ENCODE measurements around the gene XK. TPM values are rescaled to one million over a fixed set of nuclear protein-coding genes. Genes with fewer than 3 reads are reported as not detected.
A peak's percentile ranks its signal among the peaks of the same experiment; 100 is the strongest.

Gene XK
- total RNA-seq, 1 donor from 2014 or later: 1.3 TPM

GRCh38 chrX:37651921-37652452, 33.6 kb upstream of the XK start:
- no peaks in the 10 kb centered on the region for H3K79me2 ChIP-seq (ENCODE audit: low read depth)
- no peaks in the 10 kb centered on the region for H3K27me3 ChIP-seq
- H3K9me3 ChIP-seq (ENCODE audit: low read depth): no peaks in the 10 kb centered on the region
- Mint-ChIP-seq H3K4me3 (no peak overlapping the region), H3K27me3 (ENCODE audit: insufficient read depth, low read depth) (no peaks in the 10 kb centered on the region), H3K4me1 (no peaks in the 10 kb centered on the region), H3K9me3 (no peaks in the 10 kb centered on the region), H3K36me3 (no peaks in the 10 kb centered on the region), H3K27ac (no peak overlapping the region)
- no peak overlapping the region for H3K9ac ChIP-seq
- no peak overlapping the region for H3K4me2 ChIP-seq
- no peak for DNase-seq (ENCODE audit: low spot score)
- no peak overlapping the region for H3K27ac ChIP-seq
- H3K4me3 ChIP-seq: no peak overlapping the region
- no peak overlapping the region for H2AFZ ChIP-seq (replicated peaks)
- no peaks in the 10 kb centered on the region for H3F3A ChIP-seq (ENCODE audit: low read depth)
- H3K4me1 ChIP-seq: no peaks in the 10 kb centered on the region
- no peaks in the 10 kb centered on the region for H4K20me1 ChIP-seq (ENCODE audit: low read depth)
- TF ChIP-seq EZH2 (IDR thresholded peaks at IDR 0.05) (no peak), EZH2phosphoT487 (IDR thresholded peaks at IDR 0.05) (no peak), CTCF (IDR thresholded peaks at IDR 0.05) (no peak)
- no peaks in the 10 kb centered on the region for H3K36me3 ChIP-seq

- H3K27ac ChIP-seq: no peak overlapping the region
- no peak overlapping the region for H3K4me3 Mint-ChIP-seq
- no peak overlapping the region for H3K27ac Mint-ChIP-seq
- no peaks in the 10 kb centered on the region for H3K9me3 ChIP-seq (ENCODE audit: low read depth)
- H3K4me1 ChIP-seq: no peaks in the 10 kb centered on the region
- no peaks in the 10 kb centered on the region for H3F3A ChIP-seq (ENCODE audit: low read depth)
- TF ChIP-seq EZH2phosphoT487 (IDR thresholded peaks at IDR 0.05): no peak
- peak overlapping the region; percentile 17 for H2AFZ ChIP-seq (replicated peaks)
- no peak for DNase-seq (ENCODE audit: low spot score)
- no peak overlapping the region for H3K4me2 ChIP-seq
- H3K9ac ChIP-seq: no peak overlapping the region
- H4K20me1 ChIP-seq (ENCODE audit: low read depth): no peaks in the 10 kb centered on the region
- no peaks in the 10 kb centered on the region for H3K36me3 Mint-ChIP-seq
- H3K27me3 ChIP-seq: no peaks in the 10 kb centered on the region
- no peaks in the 10 kb centered on the region for H3K9me3 Mint-ChIP-seq
- no peaks in the 10 kb centered on the region for H3K27me3 Mint-ChIP-seq (ENCODE audit: insufficient read depth, low read depth)
- H3K4me1 Mint-ChIP-seq: no peaks in the 10 kb centered on the region
- no peaks in the 10 kb centered on the region for H3K79me2 ChIP-seq (ENCODE audit: low read depth)
- no peak overlapping the region for H3K4me3 ChIP-seq
- H3K36me3 ChIP-seq: no peaks in the 10 kb centered on the region
Measured at GRCh38 chrX:37652589-37653231, 32.9 kb upstream of the XK start.

- H3K9me3 Mint-ChIP-seq: no peaks in the 10 kb centered on the region
- H3K4me3 Mint-ChIP-seq: no peak overlapping the region
- H3K27ac Mint-ChIP-seq: no peak overlapping the region
- Histone ChIP-seq H3K79me2 (ENCODE audit: low read depth) (no peaks in the 10 kb centered on the region), H3K9me3 (ENCODE audit: low read depth) (no peaks in the 10 kb centered on the region), H3K9ac (no peak overlapping the region), H3K4me2 (no peak overlapping the region), H3K36me3 (no peaks in the 10 kb centered on the region), H3F3A (ENCODE audit: low read depth) (no peaks in the 10 kb centered on the region), H3K27ac (no peak overlapping the region), H2AFZ (replicated peaks) (no peak overlapping the region), H3K4me3 (no peak overlapping the region), H3K4me1 (no peaks in the 10 kb centered on the region), H3K27me3 (no peaks in the 10 kb centered on the region), H4K20me1 (ENCODE audit: low read depth) (no peaks in the 10 kb centered on the region)
- H3K4me1 Mint-ChIP-seq: no peaks in the 10 kb centered on the region
- no peak for DNase-seq (ENCODE audit: low spot score)
- no peak for TF ChIP-seq EZH2phosphoT487 (IDR thresholded peaks at IDR 0.05)
- no peaks in the 10 kb centered on the region for H3K27me3 Mint-ChIP-seq (ENCODE audit: insufficient read depth, low read depth)
- no peaks in the 10 kb centered on the region for H3K36me3 Mint-ChIP-seq
Measured at GRCh38 chrX:37653397-37654085, 32.0 kb upstream of the XK start.

GRCh38 chrX:37658343-37659030, 27.1 kb upstream of the XK start:
- no peak overlapping the region for H3K27ac Mint-ChIP-seq
- H3K4me3 ChIP-seq: no peak overlapping the region
- H3K4me1 Mint-ChIP-seq: no peaks in the 10 kb centered on the region
- no peak overlapping the region for H3K9ac ChIP-seq
- no peak overlapping the region for H3K4me2 ChIP-seq
- no peaks in the 10 kb centered on the region for H3K27me3 ChIP-seq
- no peak overlapping the region for H3K27ac ChIP-seq
- H3K4me3 Mint-ChIP-seq: no peak overlapping the region
- H3K4me1 ChIP-seq: no peaks in the 10 kb centered on the region
- TF ChIP-seq CTCF (IDR thresholded peaks at IDR 0.05): no peak
- TF ChIP-seq EZH2phosphoT487 (IDR thresholded peaks at IDR 0.05): no peak
- TF ChIP-seq EZH2 (IDR thresholded peaks at IDR 0.05): no peak
- H3K36me3 Mint-ChIP-seq: no peaks in the 10 kb centered on the region
- H3K27me3 Mint-ChIP-seq (ENCODE audit: insufficient read depth, low read depth): no peaks in the 10 kb centered on the region
- no peaks in the 10 kb centered on the region for H3K79me2 ChIP-seq (ENCODE audit: low read depth)
- no peak overlapping the region for H2AFZ ChIP-seq (replicated peaks)
- H4K20me1 ChIP-seq (ENCODE audit: low read depth): no peaks in the 10 kb centered on the region
- no peaks in the 10 kb centered on the region for H3K9me3 ChIP-seq (ENCODE audit: low read depth)
- H3F3A ChIP-seq (ENCODE audit: low read depth): no peaks in the 10 kb centered on the region
- no peaks in the 10 kb centered on the region for H3K9me3 Mint-ChIP-seq
- no peak for DNase-seq (ENCODE audit: low spot score)
- no peaks in the 10 kb centered on the region for H3K36me3 ChIP-seq

Measured in neural progenitor cell (in vitro differentiated cells).